SKM-1 (cell line): ENCODE measurements around the gene CAD.
"Not testable (repeated sequence)": the region's sequence is repeated elsewhere in the genome, so short reads cannot be mapped to it uniquely, and the experiment has no call there.

Experiments used
- DNase-seq: peaks from one replicate; lab custom pipeline; 2025; ENCODE audit not compliant: unreplicated experiment; lab: John Stamatoyannopoulos, UW

The CAD gene

DNA sequence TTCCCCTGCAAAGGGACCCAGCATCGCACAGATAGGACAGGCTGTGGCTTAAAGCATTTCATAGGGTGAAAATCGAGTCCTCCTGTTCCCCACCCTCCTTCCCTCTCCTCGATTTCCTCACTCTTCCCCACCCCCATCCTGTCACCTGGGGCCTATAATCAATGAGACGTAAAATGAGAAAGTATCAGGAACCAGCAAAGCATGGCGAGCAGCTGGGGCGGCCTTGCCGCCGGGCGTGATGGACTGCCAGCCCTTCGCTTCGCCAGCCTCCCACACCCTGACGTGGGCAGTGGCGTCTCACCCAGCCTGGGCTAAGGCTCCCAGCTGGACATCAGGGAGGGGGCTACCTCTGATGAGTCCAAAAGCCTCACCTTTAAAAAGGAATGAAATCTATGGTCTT is 34.6 kb downstream of the CAD start:
- no peak for DNase-seq

DNA sequence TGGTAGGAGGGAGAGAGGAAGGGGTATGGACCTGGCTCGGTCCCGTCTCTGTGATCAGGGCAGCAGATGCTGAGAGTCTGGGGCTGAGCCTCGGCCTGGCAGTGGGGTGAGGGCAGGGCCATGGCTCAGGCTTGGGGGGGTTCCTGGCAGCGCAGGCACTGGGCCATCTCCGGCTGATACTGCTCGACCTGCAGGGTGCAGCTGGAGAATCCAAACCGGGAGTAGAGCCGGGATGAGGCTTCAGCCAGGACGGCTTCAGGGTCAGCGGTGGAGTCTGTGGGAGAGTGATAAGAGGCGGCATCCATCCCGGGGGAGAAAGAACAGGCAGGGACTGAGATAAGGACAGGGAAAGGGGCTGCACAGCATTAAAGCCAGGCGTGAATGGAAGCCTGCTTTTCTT is 38.0 kb downstream of the CAD start:
- no peak for DNase-seq

DNA sequence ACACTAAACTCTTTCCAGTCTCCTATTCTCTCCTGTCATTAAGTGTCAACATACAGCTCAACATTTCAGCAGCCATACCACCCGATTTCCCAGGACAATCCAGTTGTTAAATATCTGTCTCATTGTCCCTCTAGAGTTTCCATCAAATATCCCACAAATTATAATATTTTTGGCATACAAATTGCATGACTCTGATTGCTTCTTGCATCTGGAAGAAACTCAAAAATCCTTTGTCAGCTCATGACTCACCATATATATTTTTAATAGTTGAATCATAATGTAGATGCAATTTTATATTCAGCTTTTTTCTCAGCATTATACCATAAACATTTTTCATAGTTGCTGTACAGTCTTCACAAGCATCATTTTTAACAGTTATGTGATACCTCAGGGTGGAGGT is 38.5 kb downstream of the CAD start:
- DNase-seq, result no peak

DNA sequence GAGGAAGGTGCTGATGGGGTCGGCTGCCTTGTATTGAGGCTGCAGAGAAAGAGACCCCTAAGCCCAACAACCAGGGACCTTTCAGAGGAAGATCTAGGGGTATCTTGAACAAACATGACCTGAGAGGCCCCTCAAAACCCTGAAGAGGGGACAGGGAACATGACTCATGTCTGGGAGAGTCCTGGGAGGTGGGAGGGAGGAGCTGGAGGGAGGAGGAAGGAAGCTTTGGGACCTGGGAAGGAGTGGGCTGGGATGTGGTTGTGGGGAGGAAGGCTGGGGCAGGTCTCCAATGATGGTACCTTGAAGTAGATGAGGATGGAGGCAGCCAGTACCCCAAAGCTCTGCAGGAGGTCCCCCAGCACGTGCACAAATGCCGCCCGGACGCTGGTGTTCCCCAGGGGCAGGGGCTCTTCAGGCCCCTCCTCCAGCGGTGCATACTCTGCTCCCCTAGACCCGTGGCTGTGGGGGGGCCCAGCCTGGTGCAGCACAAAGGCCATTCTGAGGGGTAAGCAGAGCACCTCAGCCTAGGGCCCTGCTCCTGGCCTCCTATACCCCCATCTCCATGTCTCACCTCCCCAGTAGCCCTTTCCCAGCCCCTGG is 39.8 kb downstream of the CAD start:
- no peak for DNase-seq

DNA sequence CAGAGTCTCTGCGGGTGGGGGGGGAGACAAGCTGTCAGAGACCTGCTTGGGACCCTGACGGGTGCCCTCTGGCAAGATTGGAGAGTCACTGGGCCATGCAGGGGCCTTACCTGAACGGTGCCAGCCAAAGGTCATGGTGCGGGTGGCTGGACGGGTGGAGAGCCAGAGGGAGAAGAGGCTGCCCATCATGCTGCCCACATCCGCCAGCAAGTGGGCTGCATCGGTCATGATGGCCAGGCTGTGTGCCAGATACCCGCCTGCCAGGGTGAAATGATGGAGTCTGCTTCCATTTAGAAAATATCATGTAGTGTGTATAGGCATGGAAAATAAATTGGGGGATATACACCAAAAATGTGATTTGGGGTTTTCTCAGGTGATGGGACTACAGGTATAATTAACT is 40.9 kb downstream of the CAD start:
- DNase-seq, result no peak

DNA sequence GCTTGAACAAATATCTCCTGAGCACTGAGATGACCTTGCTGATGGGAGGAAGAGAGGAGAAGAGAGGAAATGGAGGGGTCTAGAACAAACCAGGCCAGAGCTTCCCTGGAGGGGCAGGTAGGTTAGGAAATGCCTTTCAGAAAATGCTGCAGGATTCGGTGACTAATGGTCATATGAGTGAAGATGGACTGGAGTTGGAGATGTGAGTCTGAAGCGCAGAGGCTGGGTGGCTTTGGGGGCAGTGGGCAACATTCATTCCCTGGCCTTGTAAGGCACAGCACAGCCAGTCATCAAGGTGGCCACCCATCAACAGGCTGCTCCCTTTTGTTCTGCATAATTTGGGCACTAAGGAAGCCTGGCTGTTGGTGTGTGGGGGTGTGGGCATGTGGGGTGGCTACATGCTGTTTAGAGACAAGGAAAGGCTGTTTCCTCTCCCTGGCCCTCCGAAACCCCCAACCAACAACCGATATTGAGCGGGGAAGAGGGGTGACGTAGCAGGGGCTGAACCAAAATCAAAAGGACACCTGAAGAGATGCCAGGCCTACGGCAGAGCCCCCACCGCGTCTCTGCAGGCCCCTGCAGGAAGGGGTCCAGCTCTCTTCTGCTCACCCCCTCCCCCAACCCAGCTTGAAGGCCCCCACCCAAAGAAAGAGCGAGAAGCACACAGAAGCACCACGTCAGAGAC is 44.2 kb downstream of the CAD start:
- no peak for DNase-seq

DNA sequence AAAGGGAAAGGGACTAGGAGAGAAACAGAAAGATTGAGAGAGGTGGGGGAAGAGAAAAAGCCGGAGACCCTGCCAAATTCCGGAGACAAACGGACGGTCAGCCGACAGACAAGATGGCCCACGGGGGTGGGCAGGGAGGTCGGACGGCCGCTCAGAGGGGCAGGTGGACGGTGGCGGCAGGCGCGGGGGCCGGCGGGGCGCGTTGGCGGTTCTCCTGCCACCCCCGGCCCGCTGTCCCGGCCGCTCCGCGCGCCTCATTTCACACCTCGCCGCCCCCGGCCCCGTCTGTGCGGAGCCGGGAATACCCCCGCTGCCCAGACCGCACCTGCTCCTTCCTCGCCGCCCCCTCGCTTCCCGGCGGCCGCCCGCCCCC is 44.7 kb downstream of the CAD start:
- no peak for DNase-seq

DNA sequence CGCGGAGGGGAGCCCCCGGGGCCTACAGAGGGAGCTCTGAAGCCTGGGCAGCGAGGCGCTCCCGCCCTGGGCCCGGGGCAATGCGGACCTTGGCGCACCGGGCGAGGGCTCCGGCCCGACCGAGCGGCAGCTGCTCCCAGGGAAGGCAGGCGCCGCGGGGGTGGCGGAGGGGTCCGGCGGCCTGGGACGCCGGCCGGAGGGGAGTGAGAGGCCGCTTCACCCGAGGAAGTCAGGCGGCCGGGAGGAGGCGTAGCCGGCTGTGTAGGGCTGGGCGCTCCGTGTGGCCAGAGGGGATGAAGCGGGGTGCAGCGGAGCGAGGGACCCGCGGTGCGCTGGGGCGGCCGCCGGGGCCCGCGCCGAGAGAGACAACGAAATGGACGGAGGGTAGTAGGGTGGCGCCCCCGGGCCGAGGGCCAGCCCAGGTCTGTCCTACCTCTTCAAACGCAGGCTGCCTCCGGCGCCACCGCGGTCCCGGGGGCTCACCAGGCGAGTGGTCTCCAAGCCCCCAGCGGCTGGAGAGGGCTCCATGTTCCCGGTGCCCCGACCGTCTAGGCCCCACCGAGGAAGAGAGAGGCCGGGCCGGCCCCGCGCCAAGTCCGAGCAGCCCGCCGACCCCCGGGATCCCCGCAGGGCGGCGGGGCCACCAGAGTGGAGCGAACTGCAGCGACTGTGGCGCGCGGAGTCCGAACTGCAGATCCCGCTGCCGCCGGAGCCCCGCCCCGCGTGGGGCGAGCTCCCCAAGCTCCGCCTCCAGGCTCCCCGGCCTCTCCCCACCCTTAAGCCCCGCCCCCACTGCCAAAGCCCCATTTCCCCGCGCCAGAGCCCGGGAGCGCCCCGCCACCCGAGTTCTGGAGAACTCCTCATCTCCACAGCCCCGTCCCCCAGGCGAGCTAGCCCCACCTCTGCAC is 45.5 kb downstream of the CAD start, which contains the start of gene SLC30A3:
SLC30A3 (minus strand) TSS at position 669 of the 908 bp plus-strand sequence; CDS start at position 528, 141 bp downstream.
- no peak for DNase-seq

DNA sequence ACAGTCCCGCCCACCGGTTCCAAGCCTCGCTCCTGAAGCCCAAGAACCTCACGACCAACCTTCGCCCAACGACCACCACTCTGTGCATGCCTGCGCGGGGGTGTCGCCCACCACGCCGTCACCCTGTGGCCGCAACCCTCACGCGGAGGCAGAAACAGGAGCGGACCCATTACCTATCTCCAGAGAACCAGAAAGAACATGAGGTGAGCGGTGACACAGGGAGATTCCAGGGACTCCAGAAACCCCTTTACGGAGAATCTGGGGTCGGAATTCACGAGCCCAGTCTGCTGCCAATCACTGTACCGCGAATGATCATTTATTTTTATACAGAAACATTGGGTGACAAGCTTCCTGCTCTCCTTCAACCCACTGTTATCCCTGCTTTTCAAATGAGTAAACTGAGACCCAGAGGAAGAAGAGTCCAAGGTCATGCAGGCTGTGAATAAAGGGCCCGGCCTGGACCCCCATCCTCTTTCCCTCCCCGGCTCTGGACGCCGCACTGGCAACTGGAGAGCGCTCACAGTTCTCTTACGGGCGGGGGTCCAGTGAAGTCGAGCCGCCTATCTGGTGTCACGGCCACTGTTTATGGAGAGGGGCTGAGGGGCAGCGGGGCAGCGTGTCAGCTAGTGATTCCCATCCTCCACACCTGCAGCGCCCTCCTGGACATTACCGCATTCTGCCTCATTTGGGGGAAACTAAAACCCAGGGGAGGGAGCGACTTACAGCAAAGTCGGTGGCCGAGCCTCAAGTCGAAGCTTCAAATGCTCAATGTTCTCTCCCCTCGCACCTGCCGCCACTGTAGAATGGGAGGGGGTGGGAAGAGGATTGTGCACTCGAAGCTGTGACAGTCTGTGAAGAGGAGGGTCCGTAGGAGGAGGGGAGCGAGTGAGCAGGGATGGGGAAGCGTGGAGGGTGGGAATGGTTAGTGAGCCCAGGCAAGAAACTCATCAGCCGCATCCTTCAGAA is 46.4 kb downstream of the CAD start:
- no peak for DNase-seq

DNA sequence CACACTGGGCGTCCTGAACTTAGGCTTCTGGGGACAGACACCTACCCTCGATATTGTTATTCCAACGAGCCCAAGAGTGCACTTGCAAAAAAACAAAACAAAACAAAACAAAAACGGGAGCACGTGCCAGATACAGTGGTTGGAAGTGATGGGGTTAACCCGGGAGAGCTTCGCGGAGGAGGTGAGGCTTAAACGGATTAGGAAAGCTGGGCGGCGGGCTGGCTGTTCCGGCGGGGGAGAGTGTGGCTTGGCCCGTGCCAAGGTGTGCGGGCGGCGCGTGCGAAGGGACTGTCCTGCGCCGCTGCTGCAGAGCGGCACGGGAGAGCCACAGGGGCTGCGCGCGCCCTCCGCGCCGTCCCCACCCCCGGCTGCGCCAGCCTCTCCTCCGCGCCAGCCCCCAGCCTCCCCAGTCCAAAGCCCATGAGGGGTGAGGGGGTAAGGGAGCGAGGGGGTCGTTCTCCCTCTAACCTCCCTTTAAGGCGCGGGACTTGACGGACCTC is 47.1 kb downstream of the CAD start:
- no peak for DNase-seq

DNA sequence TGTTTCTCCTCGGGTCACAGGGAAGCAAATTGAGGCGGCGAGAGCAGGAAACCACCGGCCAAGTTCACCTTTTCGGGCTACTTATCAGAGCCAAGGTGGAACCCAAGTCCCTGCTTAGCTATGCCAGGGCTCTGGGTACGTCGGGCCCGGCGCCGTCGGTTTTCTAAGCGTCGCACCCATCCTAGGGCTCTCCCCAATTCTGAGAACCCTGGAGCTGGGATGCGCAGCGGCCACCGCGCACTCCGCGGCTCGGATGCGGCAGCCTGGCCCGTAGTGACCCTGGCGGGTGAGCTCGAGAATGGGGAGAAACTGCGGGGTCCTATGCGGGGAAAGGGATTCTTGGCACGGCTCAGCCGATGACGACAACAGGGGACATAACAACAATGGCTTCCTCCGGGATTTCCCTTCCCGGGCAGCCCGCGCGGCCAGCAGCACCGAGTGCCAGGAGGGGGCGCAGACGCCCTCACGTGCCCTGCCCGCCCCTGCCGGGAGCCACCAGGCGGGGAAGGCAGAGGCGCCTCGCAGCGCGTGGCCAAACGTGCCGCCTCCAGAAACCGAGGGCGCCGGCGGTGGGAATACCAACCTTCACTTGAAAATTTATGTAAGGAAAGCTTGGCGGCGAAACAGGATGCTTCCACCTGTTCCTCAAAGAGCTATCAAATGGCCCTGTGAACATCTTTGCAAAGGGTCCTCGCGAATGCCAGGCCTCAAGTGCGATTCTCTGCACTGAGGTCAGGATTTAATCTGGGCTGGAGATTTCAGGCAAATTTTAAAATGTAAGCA is 47.8 kb downstream of the CAD start:
- peak; percentile 19 for DNase-seq

DNA sequence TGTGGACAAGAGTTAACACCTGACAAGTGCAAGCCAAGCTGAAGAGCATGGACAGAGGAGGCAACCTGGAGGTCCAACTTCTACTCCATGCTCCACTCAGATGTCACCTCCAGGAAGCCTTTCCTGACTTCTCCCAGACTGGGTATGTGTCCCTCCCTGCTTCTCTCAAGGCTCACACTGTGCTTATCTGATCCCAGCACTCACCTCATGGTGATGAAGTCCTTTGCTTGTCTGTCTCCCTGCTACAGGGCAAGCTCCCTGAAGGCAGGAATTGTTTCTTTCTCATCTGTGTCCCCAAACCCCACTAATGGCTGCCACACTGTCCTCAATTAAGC is 48.3 kb downstream of the CAD start:
- no peak for DNase-seq

DNA sequence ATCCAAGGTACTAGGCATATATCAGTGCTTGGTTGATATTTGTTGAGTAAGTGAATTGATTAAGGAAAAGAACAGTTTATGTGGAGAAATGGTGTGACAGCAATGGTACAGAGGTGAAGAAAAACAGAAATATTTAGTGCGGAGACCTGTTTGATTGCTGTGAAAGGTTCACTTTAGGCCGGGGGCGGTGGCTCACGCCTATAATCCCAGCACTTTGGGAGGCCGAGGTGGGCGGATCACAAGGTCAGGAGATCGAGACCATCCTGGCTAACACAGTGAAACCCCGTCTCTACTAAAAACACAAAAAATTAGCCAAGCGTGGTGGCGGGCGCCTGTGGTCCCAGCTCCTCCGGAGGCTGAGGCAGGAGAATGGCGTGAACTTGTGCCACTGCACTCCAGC is 51.1 kb downstream of the CAD start:
- not testable (repeated sequence) for DNase-seq

DNA sequence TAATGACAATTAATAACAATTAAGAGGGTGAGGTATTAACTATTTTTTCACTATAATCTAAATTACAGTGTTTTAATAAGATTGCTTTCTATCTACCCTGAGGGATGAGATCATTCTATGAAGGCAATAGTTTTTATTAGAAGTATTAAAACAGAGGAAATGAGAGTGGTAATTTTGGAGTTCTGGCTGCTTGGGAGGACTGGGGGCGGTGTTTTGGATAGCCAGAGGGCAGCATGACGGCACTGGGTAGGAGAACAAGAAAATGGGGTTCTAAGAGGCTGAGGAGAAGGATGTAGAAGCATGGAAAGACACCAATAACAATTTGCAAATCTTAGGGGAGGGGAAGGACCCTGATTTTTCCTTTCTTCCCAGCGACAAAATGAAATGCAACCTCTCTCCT is 53.0 kb downstream of the CAD start:
- DNase-seq, result no peak

DNA sequence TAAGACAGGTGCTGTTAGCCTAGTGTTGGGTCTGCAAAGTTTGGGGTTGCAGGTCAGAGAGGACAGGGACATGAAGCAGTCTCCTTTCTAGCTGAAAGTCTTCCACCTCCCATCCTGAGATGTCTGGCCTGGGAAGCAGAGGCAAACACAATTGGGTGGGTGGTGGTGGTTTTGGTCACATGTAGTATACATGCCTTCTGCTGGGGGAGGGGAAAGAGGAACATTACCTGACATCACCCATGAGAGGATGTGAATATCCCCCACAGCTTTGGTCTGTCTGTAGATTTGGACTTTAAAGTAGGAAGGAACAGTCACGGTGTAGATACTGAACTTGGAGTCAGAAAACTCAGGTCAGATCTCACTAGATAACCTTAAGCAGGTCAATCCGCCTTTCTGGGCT is 53.5 kb downstream of the CAD start:
- no peak for DNase-seq

DNA sequence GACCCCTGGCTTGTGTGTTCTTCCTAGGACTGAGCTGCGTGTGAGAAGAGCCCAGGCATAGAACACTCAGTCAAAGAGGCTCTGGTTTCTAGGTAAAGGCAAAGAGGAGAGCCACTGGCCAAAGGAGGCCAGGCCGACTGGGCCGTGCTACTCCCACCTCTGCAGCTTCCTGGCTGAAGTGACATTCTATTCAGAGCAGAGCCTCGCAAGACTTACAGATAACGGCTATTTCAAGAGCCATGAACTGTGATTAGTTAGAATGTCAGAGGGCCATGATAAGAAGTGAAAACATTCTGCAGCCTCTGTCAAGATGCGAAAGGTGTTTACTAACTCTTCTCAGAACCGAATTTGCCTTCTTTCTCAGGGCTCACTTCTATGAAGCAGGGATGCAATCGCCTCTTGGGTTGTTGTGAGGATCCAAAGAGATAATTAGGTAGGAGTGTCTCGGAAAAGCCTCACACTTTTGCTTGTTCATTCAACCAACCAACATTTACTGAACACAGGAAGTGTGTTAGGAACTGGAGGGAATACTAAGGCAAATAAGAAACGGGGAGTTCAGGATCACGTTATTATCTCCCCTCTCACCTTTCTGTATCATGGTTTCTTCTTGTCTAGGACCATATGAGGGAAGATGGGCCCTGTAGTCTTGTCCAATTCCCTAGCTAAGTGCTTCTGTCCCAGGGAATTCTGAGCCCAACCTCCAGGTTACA is 54.6 kb downstream of the CAD start:
- no peak for DNase-seq

DNA sequence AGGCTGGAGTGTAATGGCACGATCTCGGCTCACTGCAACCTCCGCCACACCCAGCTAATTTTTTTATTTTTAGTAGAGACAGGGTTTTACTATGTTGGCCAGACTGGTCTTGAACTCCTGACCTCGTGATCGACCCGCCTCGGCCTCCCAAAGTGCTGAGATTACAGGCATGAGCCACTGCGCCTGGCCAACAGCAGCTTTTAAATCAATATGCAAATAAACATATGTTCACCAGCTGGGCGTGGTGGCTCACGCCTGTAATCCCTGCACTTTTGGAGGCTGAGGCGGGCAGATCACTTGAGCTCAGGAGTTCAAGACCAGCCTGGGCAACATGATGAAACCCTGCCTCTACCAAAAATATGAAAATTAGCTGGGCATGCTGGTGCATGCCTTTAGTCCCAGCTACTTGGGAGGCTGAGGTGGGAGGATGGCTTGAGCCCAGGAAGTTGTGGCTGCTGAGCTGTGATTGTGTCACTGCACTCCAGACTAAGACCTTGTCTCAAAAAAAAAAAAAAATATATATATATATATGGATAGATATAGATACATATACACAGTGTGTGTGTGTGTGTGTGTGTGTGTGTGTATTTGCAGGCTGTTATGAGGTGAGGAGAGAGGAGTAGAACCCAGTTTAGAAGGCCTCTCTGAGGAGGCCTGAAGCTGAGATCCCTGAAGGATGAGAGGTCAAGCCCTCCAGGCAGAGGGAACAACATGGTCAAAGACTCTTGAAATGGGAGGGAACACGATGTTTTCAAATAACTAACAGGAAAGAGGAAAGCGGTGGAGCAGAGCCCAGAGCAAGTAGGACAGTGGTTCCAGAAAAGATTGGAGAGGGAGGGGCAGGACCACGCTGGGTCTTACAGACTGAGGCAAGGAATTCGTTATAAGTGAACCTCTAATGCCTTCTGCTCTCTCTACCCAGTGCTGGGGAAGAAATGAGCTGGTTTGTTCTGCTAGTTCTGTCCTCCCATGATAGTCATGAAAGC is 55.7 kb downstream of the CAD start:
- not testable (repeated sequence) for DNase-seq
